Activated CD8-positive, alpha-beta T cell treated with anti-CD3 and anti-CD28 coated beads for 36 hours (primary cell): ENCODE results near the gene TPSG1. TPM values are rescaled to one million over a fixed set of nuclear protein-coding genes. Genes with fewer than 3 reads are reported as not detected.

Experiments
- ATAC-seq: fragments of 200-7000 bp; cut with Tn5 transposase; one replicate; pipeline ENCODE4 v1.10.0; 2021; ENCODE audit warnings: mild to moderate bottlenecking, moderate library complexity
- CTCF ChIA-PET: fragments of 350-600 bp; sonication (Branson Sonifier 250); formaldehyde crosslinking; loops from one replicate; lab custom pipeline; 2021; ENCODE audit warnings: antibody characterized with exemption; lab: Charles Lee
- POLR2A ChIA-PET: fragments of 350-600 bp; sonication (Branson Sonifier 250); formaldehyde crosslinking; loops from one replicate; lab custom pipeline; 2021; ENCODE audit warnings: antibody characterized with exemption; lab: Charles Lee
- DNase-seq: peaks from one replicate; pipeline ENCODE4 v3.0.0-alpha.2; 2020
- H3K27ac Mint-ChIP-seq: one replicate; pipeline ENCODE4 v1.8.0; 2021; ENCODE audit warnings: mild to moderate bottlenecking, mixed read lengths
- H3K27me3 Mint-ChIP-seq: one replicate; pipeline ENCODE4 v1.8.0; 2021; ENCODE audit warnings: mixed read lengths
- H3K36me3 Mint-ChIP-seq: one replicate; pipeline ENCODE4 v1.8.0; 2021; ENCODE audit warnings: low read depth, mixed read lengths
- H3K4me1 Mint-ChIP-seq: one replicate; pipeline ENCODE4 v1.8.0; 2021; ENCODE audit warnings: low read depth, mixed read lengths
- H3K4me3 Mint-ChIP-seq: one replicate; pipeline ENCODE4 v1.8.0; 2021; ENCODE audit warnings: mild to moderate bottlenecking, moderate library complexity, mixed read lengths
- H3K9me3 Mint-ChIP-seq: one replicate; pipeline ENCODE4 v1.8.0; 2021; ENCODE audit warnings: mixed read lengths
- CTCF ChIP-seq: fragments of 200-600 bp; IDR thresholded peaks from one replicate; pipeline ENCODE4 v1.8.0; 2022; ENCODE audit warnings: antibody characterized with exemption, mild to moderate bottlenecking
- intact Hi-C: fragments of 100-400 bp; cut with micrococcal nuclease; formaldehyde crosslinking; loops from one replicate; pipeline ENCODE4 v1.10.0; 2022
- total RNA-seq, 2 experiments: library from RNA; stranded (reverse); gene quantifications; one replicate each; pipeline ENCODE4 v1.2.3, GENCODE V29; 2021

Gene TPSG1
- total RNA-seq, 2 experiments from 2014 or later = not detected

GRCh38 chr16:1220841-1221627, 4.0 kb downstream of the TPSG1 start:
- DNase-seq (no peak), ATAC-seq (no peak)
- Mint-ChIP-seq H3K27ac (no peak overlapping the region), H3K36me3 (no peaks in the 10 kb centered on the region), H3K4me1 (no peaks in the 10 kb centered on the region), H3K9me3 (no peaks in the 10 kb centered on the region), H3K27me3 (no peaks in the 10 kb centered on the region), H3K4me3 (no peak overlapping the region)
- POLR2A ChIA-PET = no interaction called here
- CTCF ChIA-PET = no interaction called here
- no peak for TF ChIP-seq CTCF
- intact Hi-C loops = no loop called here

GRCh38 chr16:1220098-1220728, 4.9 kb downstream of the TPSG1 start:
- H3K4me1 Mint-ChIP-seq = no peaks in the 10 kb centered on the region
- no peak for TF ChIP-seq CTCF
- H3K4me3 Mint-ChIP-seq = no peak overlapping the region
- intact Hi-C loops = no loop called here
- ChIA-PET CTCF (no interaction called here), POLR2A (no interaction called here)
- DNase-seq = no peak
- H3K27me3 Mint-ChIP-seq = no peaks in the 10 kb centered on the region
- no peaks in the 10 kb centered on the region for H3K36me3 Mint-ChIP-seq
- no peak overlapping the region for H3K27ac Mint-ChIP-seq
- ATAC-seq = no peak
- H3K9me3 Mint-ChIP-seq = no peaks in the 10 kb centered on the region

GRCh38 chr16:1218930-1219611, 6.0 kb downstream of the TPSG1 start:
- no peak for TF ChIP-seq CTCF
- ChIA-PET POLR2A (no interaction called here), CTCF (no interaction called here)
- Mint-ChIP-seq H3K4me3 (no peak overlapping the region), H3K27me3 (no peaks in the 10 kb centered on the region), H3K4me1 (no peaks in the 10 kb centered on the region), H3K36me3 (no peaks in the 10 kb centered on the region), H3K27ac (no peak overlapping the region), H3K9me3 (no peaks in the 10 kb centered on the region)
- DNase-seq (no peak), ATAC-seq (no peak)
- intact Hi-C loops = no loop called here

GRCh38 chr16:1218061-1218929, 6.8 kb downstream of the TPSG1 start:
- ChIA-PET POLR2A (no interaction called here), CTCF (no interaction called here)
- no peak for TF ChIP-seq CTCF
- no peaks in the 10 kb centered on the region for H3K4me1 Mint-ChIP-seq
- H3K27ac Mint-ChIP-seq = no peak overlapping the region
- no peaks in the 10 kb centered on the region for H3K36me3 Mint-ChIP-seq
- H3K27me3 Mint-ChIP-seq = no peaks in the 10 kb centered on the region
- intact Hi-C loops = no loop called here
- DNase-seq (no peak), ATAC-seq (no peak)
- H3K9me3 Mint-ChIP-seq = no peaks in the 10 kb centered on the region
- no peak overlapping the region for H3K4me3 Mint-ChIP-seq
